ENCODE results near the gene WAPL.

WAPL gene

GRCh38 chr10:86472061-86472460, 49.5 kb downstream of the WAPL start:
- H3K36me3 ChIP-seq (ENCODE audit: insufficient read depth, low read length) = peaks cover 62% of the 10 kb centered on the region
- TF ChIP-seq CTCF (conservative IDR thresholded peaks at IDR 0.05; ENCODE audit: low read length) (no peak), EZH2phosphoT487 (IDR thresholded peaks at IDR 0.05; ENCODE audit: borderline replicate concordance) (no peak)

GRCh38 chr10:86461963-86462804, 59.4 kb downstream of the WAPL start:
- H3K36me3 ChIP-seq (ENCODE audit: insufficient read depth, low read length) = peaks cover 86% of the 10 kb centered on the region
- no peak for TF ChIP-seq CTCF (conservative IDR thresholded peaks at IDR 0.05; ENCODE audit: low read length)
- no peak for TF ChIP-seq EZH2phosphoT487 (IDR thresholded peaks at IDR 0.05; ENCODE audit: borderline replicate concordance)
- H3K9ac ChIP-seq (ENCODE audit: low read depth, low read length, poor library complexity, severe bottlenecking) = no peak overlapping the region

More at GRCh38 chr10:86472061-86472460, 49.5 kb downstream of the WAPL start:
- H3F3A ChIP-seq (ENCODE audit: low read depth) = no peaks in the 10 kb centered on the region
- H3K9ac ChIP-seq (ENCODE audit: low read depth, low read length, poor library complexity, severe bottlenecking) = no peak overlapping the region
- H2AFZ ChIP-seq (ENCODE audit: low read length) = no peak overlapping the region
- no peaks in the 10 kb centered on the region for H3K4me1 ChIP-seq (ENCODE audit: insufficient read depth, low read length, poor library complexity, severe bottlenecking)
- no peaks in the 10 kb centered on the region for H3K9me3 ChIP-seq (ENCODE audit: insufficient read depth, low read depth, low read length)
- H3K79me2 ChIP-seq (ENCODE audit: insufficient read depth, low read length) = peaks cover 10% of the 10 kb centered on the region; the same call in 1 of the 2 replicates
- H3K9me2 ChIP-seq (replicated peaks; ENCODE audit: low read depth, low read length) = no peaks in the 10 kb centered on the region
- H4K20me1 ChIP-seq (ENCODE audit: insufficient read depth, low read length, poor library complexity, severe bottlenecking) = peaks cover 7% of the 10 kb centered on the region
- H3K4me3 ChIP-seq (ENCODE audit: low read length, poor library complexity, severe bottlenecking) = no peak overlapping the region
- no peaks in the 10 kb centered on the region for H3K27me3 ChIP-seq (ENCODE audit: insufficient read depth, low read length, poor library complexity, severe bottlenecking)
- no peak overlapping the region for H3K4me2 ChIP-seq (ENCODE audit: low read depth, low read length, poor library complexity, severe bottlenecking)

GRCh38 chr10:86451604-86451960, 70.0 kb downstream of the WAPL start:
- no peak overlapping the region for H3K4me2 ChIP-seq (ENCODE audit: low read depth, low read length, poor library complexity, severe bottlenecking)
- no peaks in the 10 kb centered on the region for H4K20me1 ChIP-seq (ENCODE audit: insufficient read depth, low read length, poor library complexity, severe bottlenecking)
- H3K36me3 ChIP-seq (ENCODE audit: insufficient read depth, low read length) = peaks cover 85% of the 10 kb centered on the region; the same call in 1 of the 2 replicates

More at GRCh38 chr10:86461963-86462804, 59.4 kb downstream of the WAPL start:
- H3K4me1 ChIP-seq (ENCODE audit: insufficient read depth, low read length, poor library complexity, severe bottlenecking) = no peaks in the 10 kb centered on the region
- no peaks in the 10 kb centered on the region for H3K9me3 ChIP-seq (ENCODE audit: insufficient read depth, low read depth, low read length)
- H3K27me3 ChIP-seq (ENCODE audit: insufficient read depth, low read length, poor library complexity, severe bottlenecking) = no peaks in the 10 kb centered on the region
- H3K4me3 ChIP-seq (ENCODE audit: low read length, poor library complexity, severe bottlenecking) = no peak overlapping the region
- no peaks in the 10 kb centered on the region for H3F3A ChIP-seq (ENCODE audit: low read depth)
- no peaks in the 10 kb centered on the region for H3K79me2 ChIP-seq (ENCODE audit: insufficient read depth, low read length)
- no peak overlapping the region for H3K4me2 ChIP-seq (ENCODE audit: low read depth, low read length, poor library complexity, severe bottlenecking)
- no peak overlapping the region for H2AFZ ChIP-seq (ENCODE audit: low read length)
- H3K9me2 ChIP-seq (replicated peaks; ENCODE audit: low read depth, low read length) = no peaks in the 10 kb centered on the region
- H4K20me1 ChIP-seq (ENCODE audit: insufficient read depth, low read length, poor library complexity, severe bottlenecking) = no peaks in the 10 kb centered on the region

More at GRCh38 chr10:86451604-86451960, 70.0 kb downstream of the WAPL start:
- no peaks in the 10 kb centered on the region for H3K9me3 ChIP-seq (ENCODE audit: insufficient read depth, low read depth, low read length)
- H3K27me3 ChIP-seq (ENCODE audit: insufficient read depth, low read length, poor library complexity, severe bottlenecking) = no peaks in the 10 kb centered on the region
- no peak overlapping the region for H2AFZ ChIP-seq (ENCODE audit: low read length)
- H3K9ac ChIP-seq (ENCODE audit: low read depth, low read length, poor library complexity, severe bottlenecking) = no peak overlapping the region
- no peaks in the 10 kb centered on the region for H3K9me2 ChIP-seq (replicated peaks; ENCODE audit: low read depth, low read length)
- no peaks in the 10 kb centered on the region for H3F3A ChIP-seq (ENCODE audit: low read depth)
- TF ChIP-seq EZH2phosphoT487 (IDR thresholded peaks at IDR 0.05; ENCODE audit: borderline replicate concordance) (no peak), CTCF (conservative IDR thresholded peaks at IDR 0.05; ENCODE audit: low read length) (no peak)
- H3K79me2 ChIP-seq (ENCODE audit: insufficient read depth, low read length) = no peaks in the 10 kb centered on the region
- H3K4me1 ChIP-seq (ENCODE audit: insufficient read depth, low read length, poor library complexity, severe bottlenecking) = no peaks in the 10 kb centered on the region
- H3K4me3 ChIP-seq (ENCODE audit: low read length, poor library complexity, severe bottlenecking) = no peak overlapping the region
